Epidermal melanocyte (primary cell): ENCODE data around the gene GAB1.

Experiments used
- DNase-seq: peaks from one replicate; pipeline ENCODE4 v3.0.0; 2011; ENCODE audit warnings: low spot score; ENCODE audit not compliant: insufficient read length

The GAB1 gene

DNA sequence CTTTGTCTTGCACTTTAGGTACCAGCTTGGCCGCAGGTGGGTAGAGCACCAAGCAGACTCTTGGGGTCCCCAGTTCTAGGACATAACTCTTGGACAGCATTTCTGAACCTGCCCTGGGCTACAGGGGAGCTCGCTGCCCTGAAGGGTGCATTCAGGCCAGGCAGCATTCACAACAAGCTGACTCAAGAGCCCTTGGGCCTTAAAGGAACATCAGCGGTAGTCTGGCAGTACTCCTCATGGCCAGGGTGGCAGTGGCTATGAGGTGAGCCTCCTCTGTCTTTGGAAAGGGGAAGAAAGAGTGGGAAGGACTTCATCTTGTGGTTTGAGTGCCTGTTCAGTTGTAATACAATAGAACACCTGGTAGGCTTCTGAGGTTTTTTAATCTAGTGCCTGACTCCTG, 152.0 kb downstream of the GAB1 start:
- DNase-seq = no peak

DNA sequence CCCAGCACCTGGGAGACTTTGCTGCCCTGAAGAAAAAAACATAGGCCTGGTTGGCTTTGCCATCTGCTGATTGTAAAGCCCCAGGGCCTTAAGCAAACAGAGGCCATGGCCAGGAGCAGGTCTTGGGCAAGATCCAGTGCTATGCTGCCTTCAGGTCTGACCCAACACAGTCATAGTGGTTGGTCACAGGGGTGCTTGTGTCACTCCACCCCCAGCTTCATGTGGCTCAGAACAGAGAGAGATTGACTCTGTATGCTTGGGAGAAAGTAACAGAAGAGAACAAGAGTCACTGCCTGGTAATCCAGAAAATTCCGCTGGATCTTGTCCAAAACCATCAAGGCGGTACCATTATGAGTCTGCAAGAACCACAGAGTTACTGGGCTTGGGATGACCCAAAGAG, 152.4 kb downstream of the GAB1 start:
- DNase-seq = no peak

DNA sequence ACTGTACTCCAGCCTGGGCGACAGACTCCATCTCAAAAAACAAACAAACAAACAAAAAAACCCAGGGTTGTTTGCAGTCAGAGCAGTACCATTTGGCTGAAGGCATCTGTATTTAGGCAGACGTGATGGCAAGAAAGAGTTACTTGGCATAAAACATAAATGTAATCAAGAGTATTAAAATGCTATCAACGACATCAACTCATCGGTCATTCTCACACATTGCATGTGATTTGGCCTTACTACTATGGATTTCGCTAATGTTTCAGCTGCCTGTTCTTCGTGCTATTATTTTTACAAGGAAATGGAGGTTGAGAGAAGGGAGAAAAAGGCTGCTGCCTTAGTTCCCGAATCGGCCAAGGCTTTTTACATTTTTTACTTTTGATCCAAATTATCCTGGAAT, 161.3 kb downstream of the GAB1 start:
- DNase-seq = no peak

DNA sequence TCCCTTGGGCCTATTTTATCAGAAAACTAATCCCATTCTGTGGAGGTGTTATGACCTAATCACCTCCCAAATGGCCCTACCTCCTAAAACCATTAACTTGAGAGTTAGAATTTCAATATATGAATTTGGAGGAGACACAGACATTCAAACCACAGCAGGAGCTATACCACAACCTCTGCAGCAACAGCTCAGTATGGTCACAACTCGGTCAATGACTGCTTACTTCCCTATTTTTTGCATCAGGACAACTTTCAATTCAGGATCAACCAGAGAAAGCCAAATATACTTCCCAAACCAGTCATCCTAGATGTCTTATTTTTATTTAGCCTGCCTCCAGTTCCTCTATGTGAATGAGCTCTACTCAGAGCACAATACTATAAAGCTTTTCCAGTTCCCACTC, 165.6 kb downstream of the GAB1 start:
- DNase-seq = no peak

DNA sequence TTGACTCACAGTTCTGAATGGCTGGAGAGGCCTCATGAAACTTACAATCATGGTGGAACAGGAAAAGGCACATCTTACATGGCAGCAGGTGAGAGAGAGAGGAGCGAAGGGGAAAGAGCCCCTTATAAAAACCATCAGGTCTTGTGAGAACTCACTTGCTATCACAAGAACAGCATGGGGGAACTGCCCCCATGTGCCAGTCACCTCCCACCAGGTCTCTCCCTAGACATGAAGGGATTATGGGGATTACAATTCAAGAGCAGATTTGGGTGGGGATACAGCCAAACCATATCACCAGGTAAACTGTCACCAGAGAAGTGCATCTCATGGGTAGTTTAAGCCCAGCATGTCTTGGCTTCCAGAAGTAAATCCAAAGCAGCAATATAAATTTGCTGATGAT, 169.4 kb downstream of the GAB1 start:
- DNase-seq = no peak

DNA sequence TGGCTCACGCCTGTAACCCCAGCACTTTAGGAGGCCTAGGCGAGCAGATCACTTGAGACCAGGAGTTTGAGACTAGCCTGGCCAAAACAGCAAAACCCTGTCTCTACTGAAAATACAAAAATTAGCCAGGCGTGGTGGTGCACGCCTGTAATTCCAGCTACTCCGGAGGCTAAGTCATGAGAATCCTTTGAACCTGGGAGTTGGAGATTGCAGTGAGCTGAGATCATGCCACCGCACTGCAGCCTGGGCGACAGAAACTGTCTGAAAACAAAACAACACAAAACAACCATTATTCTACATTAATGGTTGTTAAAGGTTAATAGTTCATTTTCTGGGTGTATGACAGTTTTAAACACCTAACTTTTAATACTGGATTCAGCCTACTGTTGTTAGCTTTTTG, 175.2 kb downstream of the GAB1 start:
- DNase-seq = no peak

DNA sequence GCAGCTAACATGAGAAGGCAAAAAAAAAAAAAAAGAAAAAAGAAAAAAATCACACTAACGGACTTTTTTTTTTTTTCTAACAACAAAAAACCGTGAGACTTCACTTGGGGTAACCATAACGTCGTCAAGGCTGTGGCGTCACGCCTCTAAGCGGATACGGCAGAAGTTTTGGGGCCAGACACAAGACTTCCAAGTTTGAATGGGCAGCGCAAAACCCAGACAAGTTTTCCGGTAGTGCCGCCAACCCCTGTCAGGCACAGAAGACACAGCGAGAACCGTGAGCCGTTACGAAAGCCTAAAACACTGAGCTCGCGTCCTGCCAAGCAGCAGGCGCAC, 176.3 kb downstream of the GAB1 start:
- DNase-seq = peak; percentile 35

DNA sequence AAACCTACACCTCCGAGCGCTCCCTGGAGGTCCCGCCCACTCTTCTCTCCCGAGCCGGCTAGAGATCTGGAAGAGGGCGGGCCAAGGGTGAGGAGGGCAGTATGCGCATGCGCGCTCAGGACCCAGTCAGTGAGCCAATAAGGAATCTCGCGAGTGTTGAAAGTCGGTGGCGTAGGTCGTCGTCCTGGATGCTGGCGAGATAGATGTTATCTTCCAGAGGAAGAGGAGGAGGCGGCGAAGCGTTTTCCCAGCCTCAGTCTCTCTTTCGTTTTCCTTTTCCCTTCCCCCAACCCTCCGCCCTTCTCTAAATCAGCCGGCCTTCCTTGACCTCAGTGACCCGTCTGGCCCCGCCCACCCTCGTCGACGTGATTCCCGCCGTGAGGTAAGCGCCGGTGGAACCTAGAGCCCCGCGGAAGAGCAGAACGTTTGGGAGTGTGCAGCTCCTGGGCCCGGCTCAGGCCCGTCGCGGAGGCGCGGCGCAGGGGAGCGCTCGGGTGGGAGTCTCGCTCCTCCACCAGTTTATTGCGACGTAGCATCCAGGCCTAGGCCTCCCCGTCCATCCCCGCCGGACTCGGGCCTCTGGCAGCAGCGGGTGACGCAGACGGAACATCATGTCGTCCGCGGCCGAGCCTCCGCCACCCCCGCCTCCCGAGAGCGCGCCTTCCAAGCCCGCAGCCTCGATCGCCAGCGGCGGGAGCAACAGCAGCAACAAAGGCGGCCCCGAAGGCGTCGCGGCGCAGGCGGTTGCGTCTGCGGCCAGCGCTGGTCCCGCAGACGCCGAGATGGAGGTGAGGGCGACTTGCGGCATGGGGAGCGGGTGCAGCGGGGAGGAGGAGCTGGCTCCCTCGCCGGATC, 176.9 kb downstream of the GAB1 start, which contains the start of gene SMARCA5:
Gene SMARCA5 (plus strand): TSS at position 389 of the 855 bp plus-strand sequence. CDS start 223 bp downstream, at position 612.
- peak; percentile 89 for DNase-seq

DNA sequence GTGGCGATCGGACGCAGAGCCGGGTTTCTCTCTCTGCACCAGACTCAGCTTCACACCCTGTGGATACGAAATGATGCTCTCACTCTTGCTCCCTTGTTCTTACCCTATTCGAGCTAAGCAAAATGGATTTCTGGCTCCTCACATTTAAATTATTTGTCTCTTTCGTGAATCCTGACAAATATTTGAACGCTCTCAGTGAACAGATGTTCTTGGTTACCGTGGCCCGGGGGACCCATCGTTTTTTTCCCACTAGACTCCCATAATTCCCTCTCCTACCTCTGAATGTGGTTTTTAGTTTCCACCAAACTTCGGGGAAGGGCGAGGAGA, 177.5 kb downstream of the GAB1 start:
- DNase-seq = no peak

DNA sequence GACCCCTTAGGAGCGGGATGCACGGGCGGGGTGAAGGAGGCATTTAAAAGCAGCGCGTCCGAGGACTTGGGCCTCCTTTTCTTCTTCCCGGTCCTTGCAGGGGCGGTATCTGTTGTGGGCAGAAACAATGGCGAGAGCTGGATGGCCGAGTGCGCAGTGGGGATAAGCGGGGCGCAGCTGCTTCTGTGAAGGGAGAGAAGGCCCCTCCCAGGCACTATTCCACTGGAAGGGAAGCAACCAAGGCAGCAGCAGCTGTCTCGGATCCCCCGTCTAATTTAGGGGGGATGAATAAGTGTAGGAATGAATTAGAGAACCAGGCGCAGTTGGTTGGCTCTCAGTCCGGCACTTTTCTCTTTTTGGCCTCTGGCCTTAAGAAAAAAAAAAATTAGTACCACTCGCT, 177.8 kb downstream of the GAB1 start:
- no peak for DNase-seq

DNA sequence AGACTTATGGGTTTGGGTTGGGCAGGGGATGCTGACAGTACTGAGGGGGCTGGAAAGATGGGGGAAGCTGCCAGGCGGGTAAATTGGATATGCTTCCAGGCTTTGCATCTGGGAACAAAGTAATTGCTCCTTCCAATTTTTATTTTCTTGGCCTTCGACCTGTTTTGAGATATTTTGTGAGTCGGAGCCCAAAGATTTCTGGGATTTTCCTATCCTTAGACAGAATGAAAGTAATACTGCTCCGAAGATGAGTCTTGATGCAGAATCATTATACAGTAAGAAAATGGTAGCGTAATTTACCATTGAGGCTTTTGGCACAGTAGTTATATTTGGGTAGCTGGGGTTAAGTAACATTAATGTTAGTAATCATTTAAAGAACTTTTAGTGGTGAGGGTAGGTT, 178.2 kb downstream of the GAB1 start:
- DNase-seq = no peak

DNA sequence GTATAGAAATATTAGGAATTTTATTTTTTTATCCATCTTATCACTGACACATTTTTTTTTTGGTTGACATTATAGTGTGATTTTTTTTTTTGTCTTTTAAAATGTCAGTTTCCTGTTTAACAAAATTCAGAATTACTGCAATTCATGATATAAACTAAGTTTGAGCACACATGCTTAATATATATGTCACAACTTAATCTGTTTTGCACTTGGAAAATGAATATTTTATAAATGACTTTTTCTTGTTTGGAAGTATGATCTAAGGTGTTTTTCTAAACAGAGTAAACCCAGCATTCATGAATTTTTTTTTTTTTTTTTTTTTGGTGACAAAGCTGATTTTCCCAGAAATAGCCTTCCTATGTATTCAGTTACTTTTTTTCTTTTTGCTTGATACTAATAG, 179.2 kb downstream of the GAB1 start:
- DNase-seq = no peak

DNA sequence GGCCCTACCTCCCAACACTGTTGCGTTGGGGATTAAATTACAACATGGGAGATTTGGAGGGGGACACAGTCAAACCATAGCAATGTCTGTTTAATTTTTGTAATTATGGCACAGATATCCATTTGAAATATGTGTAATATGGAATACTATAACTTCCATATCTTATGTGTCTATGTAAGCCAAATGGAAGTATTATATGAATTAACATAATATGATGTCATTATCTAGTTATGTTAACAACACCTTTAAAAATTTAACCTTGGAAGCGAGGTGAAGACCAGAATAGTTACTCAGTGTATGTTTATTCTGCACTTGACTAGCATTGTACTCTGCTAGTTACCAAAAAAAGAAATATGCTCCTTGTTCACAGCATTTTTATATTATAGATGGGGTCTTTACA, 181.1 kb downstream of the GAB1 start:
- DNase-seq = no peak
